ENCODE measurements around the gene TRAF7.

The TRAF7 gene

GRCh38 chr16:2165861-2166260 is 10.3 kb downstream of the TRAF7 start:
- DNase-seq (ENCODE audit: low read depth in 2 of 2) = no peak

GRCh38 chr16:2166263-2167067 is 10.9 kb downstream of the TRAF7 start:
- DNase-seq (ENCODE audit: low read depth in 2 of 2) = no peak

- DNase-seq (ENCODE audit: low read depth in 2 of 2) = no peak
These were observed 11.6 kb downstream of the TRAF7 start for GRCh38 chr16:2167068-2167638.

- no peak for DNase-seq (ENCODE audit: low read depth in 2 of 2)
These were observed 14.5 kb downstream of the TRAF7 start for GRCh38 chr16:2170080-2170479.

- DNase-seq (ENCODE audit: low read depth in 2 of 2) = no peak
These were observed 15.2 kb downstream of the TRAF7 start for GRCh38 chr16:2170587-2171435.

GRCh38 chr16:2171601-2172178 is 16.1 kb downstream of the TRAF7 start:
- no peak for DNase-seq (ENCODE audit: low read depth in 2 of 2)

GRCh38 chr16:2172688-2173335 is 17.2 kb downstream of the TRAF7 start:
- no peak for DNase-seq (ENCODE audit: low read depth in 2 of 2)

GRCh38 chr16:2173366-2173765 is 17.8 kb downstream of the TRAF7 start:
- no peak for DNase-seq (ENCODE audit: low read depth in 2 of 2)

GRCh38 chr16:2173916-2174315 is 18.3 kb downstream of the TRAF7 start:
- no peak for DNase-seq (ENCODE audit: low read depth in 2 of 2)

- no peak for DNase-seq (ENCODE audit: low read depth in 2 of 2)
These were observed 19.0 kb downstream of the TRAF7 start for GRCh38 chr16:2174396-2175131.

- DNase-seq (ENCODE audit: low read depth in 2 of 2) = no peak
These were observed 19.9 kb downstream of the TRAF7 start for GRCh38 chr16:2175454-2175853.

GRCh38 chr16:2176047-2176446 is 20.5 kb downstream of the TRAF7 start:
- no peak for DNase-seq (ENCODE audit: low read depth in 2 of 2)

- no peak for DNase-seq (ENCODE audit: low read depth in 2 of 2)
These were observed 21.5 kb downstream of the TRAF7 start for GRCh38 chr16:2177101-2177500.

- no peak for DNase-seq (ENCODE audit: low read depth in 2 of 2)
These were observed 22.0 kb downstream of the TRAF7 start for GRCh38 chr16:2177561-2177960.

GRCh38 chr16:2178321-2179106 is 22.9 kb downstream of the TRAF7 start:
- DNase-seq (ENCODE audit: low read depth in 2 of 2) = no peak

GRCh38 chr16:2179107-2179501 is 23.5 kb downstream of the TRAF7 start:
- no peak for DNase-seq (ENCODE audit: low read depth in 2 of 2)

- no peak for DNase-seq (ENCODE audit: low read depth in 2 of 2)
These were observed 24.0 kb downstream of the TRAF7 start for GRCh38 chr16:2179576-2179975.

GRCh38 chr16:2180461-2180860 is 24.9 kb downstream of the TRAF7 start:
- DNase-seq (ENCODE audit: low read depth in 2 of 2) = no peak

GRCh38 chr16:2180962-2181923 is 25.7 kb downstream of the TRAF7 start:
- DNase-seq (ENCODE audit: low read depth in 2 of 2) = no peak
